Fibroblast of mammary gland (primary cell): ENCODE data around the gene METTL1.
A peak's percentile ranks its signal among the peaks of the same experiment; 100 is the strongest.
"Not testable (repeated sequence)": the region's sequence is repeated elsewhere in the genome, so short reads cannot be mapped to it uniquely, and the experiment has no call there.

Experiments used
- DNase-seq: peaks from one replicate; pipeline ENCODE4 v3.0.0-alpha.2; 2010; ENCODE audit warnings: low read depth
- H3K4me3 ChIP-seq: 2 replicates; pipeline ENCODE4 v1.5.1; 2011; ENCODE audit warnings: low read depth, mild to moderate bottlenecking, low read length, moderate library complexity; ENCODE audit not compliant: control insufficient read depth
- TF ChIP-seq, protein P1 (sequence below): conservative IDR thresholded peaks from 2 replicates; pipeline ENCODE4 v1.5.1; 2011; ENCODE audit warnings: low read depth, low read length, inconsistent platforms; ENCODE audit not compliant: control insufficient read depth, insufficient read depth

The METTL1 gene

DNA sequence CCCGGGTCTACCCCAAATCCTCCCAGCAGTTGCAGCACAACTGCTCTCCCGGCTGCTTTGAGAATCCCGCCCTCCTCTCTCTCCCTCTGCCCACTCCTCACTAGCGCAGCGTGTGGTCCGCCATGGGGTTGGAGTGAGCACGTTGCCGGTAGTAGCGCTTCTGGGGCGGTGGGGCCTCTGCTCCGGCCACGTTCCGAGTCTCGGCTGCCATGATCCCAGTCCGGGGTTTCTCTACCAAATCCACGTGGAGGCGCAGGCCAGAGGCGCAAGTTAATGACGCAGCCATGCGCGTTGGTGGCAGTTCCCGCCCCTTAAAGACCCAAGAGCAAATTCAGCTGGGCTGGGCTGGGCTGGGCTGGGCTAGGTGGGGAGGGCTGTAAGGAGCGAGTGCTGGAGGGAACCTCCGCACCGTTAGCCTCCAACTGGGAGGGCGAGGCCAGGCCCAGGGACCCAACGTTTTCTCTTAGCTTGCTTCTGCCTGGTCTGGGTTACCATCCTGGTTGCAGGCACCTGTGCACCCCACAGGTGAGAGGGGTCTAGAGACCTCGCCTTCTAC, at the start of gene METTL1:
Gene METTL1, minus strand, starts transcription at position 233 of the 556 bp plus-strand sequence. Its CDS starts 22 bp downstream, at position 211.
- H3K4me3 ChIP-seq: peak within 1 kb of the TSS; percentile 95
- peak; percentile 97 for DNase-seq
- TF ChIP-seq, protein P1, sequence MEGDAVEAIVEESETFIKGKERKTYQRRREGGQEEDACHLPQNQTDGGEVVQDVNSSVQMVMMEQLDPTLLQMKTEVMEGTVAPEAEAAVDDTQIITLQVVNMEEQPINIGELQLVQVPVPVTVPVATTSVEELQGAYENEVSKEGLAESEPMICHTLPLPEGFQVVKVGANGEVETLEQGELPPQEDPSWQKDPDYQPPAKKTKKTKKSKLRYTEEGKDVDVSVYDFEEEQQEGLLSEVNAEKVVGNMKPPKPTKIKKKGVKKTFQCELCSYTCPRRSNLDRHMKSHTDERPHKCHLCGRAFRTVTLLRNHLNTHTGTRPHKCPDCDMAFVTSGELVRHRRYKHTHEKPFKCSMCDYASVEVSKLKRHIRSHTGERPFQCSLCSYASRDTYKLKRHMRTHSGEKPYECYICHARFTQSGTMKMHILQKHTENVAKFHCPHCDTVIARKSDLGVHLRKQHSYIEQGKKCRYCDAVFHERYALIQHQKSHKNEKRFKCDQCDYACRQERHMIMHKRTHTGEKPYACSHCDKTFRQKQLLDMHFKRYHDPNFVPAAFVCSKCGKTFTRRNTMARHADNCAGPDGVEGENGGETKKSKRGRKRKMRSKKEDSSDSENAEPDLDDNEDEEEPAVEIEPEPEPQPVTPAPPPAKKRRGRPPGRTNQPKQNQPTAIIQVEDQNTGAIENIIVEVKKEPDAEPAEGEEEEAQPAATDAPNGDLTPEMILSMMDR: no peak

DNA sequence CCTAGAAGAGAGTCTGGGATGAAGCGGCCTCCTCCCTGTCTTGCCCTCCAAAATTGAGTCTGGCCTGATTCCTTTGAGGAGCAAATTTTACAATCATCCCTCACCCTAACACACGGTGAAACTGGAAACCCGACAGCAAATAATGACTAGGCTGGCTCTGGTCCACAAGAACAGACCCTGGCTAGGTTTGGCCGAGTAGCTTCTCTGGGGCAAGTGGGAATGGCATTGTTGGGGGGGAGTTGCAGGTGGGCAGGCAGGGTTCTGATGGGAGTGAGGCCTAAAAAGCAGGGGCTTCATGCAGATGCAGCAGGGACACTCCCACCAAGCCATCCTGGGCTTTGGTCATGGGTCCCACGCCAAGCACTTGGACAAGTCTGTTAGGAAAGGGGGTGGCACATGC, 49.1 kb upstream of the METTL1 start:
- DNase-seq: not testable (repeated sequence)

DNA sequence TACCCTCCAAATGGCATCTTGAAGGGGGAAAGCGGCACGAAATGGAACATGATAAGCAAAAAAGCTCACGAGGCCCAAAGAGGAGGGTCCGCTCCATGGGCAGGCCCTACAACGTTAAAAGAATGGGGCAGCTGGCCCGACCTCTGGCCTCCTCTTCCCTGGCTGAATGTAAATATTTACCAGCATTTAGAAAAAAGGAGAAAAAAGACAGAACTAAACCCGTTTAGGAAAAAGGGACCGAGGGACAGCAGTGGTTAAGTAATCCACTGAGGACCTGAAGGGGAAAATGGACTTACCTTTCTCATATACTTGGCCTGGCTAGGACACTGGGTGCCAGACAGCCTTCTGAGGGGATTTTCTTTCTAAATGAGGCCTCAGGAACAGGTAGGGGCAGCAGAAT, 48.2 kb upstream of the METTL1 start:
- not testable (repeated sequence) for DNase-seq, H3K4me3 ChIP-seq

More for the DNA sequence above, 49.1 kb upstream of the METTL1 start:
- H3K4me3 ChIP-seq: not testable (repeated sequence)

DNA sequence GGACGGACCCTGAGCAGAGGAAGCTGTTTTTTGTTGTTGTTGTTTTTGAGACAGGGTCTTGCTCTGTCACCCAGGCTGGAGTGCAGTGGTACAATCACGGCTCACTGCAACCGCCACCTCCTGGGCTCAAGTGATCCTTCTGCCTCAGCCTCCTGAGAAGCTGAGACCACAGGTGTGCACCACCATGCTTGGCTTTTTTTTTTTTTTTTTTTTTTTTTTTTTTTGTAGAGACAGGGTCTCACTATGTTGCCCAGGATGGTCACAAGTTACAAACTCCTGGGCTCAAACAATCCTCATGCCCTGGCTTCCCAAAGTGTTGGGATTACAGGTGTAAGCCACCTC, 46.1 kb upstream of the METTL1 start:
- not testable (repeated sequence) for DNase-seq, H3K4me3 ChIP-seq

DNA sequence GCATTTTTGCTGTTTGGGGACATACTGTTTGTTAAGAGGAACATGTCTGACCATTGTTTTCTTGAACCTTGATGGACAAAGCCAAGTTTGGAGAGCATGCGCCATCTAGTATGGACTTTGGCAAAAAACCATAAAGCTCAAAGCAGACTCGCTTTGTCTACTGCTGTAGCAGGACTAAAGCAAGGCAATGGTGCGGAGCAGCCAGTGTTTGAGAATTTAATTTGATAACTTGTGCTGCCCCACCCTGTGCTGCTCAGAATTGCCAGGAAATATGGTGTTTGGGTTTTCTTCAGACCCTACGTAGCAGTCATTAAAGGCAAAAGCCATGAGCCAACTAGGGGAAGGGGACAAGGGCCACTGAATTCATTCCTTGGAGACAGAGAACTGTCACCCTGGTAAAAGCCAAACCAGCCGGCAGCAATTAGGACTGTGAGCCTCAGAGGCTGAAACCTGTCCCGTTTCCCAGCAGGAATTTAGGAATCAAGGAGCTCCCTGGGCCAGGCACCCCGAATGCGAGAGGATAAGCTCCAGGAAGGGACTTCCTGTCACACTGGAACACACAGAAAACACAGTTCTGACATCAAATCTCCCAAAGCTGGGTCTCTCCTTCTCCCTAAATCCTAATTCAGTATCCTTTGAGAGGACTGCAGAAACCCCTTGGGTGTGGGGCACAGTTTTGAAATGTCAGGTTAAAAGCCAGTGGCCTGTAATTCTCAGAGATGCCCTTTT, 45.5 kb upstream of the METTL1 start:
- TF ChIP-seq, protein P1: no peak

DNA sequence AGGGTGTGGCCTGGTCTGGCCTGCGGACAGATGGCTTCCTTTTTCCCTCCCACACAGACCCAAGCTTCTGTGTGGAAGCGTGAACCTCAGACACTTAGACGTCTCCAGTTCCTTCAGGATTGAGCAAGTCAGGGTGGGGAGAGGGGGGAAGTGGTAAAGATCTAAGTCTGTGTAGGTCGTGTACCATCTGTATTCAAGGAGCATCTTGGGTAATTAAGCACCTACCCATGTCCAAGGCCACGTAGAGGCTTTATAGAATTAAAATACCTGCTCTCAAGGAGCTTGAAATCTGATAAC, 44.9 kb upstream of the METTL1 start:
- H3K4me3 ChIP-seq: no peak overlapping the region
- TF ChIP-seq, protein P1: no peak
- peak; percentile 77 for DNase-seq

More for the DNA sequence above, 45.5 kb upstream of the METTL1 start:
- no peak for DNase-seq
- H3K4me3 ChIP-seq: no peak overlapping the region

DNA sequence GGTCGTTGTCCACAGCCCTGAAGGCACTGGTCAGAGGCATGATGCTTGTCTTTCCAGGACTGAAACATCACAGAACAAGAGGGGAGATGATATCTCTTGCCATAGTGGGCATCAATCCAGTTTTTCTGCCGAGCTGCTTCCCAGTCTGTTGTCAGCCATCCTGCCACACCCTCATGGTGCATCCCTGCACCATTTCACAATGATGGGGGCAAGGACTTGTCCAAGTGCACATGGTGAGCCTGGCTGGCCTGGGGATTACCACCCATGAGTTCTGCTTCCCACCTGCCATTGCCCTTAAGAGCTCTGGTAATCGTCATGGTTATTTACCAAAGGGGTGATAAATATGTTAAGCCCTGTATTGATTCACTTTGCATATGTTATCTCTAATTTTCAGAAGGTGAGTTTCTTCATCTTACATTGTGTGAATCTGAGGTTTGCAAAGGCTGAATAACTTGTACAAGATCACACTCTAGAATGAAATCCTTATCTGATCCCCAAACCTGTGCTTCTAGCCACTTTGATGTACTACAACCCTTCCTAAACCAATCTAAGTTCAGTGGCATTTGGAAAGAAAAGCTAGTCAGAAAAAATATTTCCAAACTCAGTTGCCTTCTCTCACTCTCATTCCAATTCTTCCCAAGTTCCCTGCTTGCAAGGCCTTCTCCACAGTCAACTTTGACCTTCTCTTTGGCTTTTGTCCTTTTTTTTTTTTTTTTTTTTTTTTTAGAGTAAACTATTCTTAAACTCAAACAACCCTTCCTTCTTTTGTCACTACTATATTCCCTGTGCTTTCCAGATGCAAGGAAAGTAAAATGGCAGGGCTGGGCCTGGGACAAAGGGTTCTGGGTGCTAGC, 44.3 kb upstream of the METTL1 start:
- no peak overlapping the region for H3K4me3 ChIP-seq
- DNase-seq: no peak
- TF ChIP-seq, protein P1: no peak

DNA sequence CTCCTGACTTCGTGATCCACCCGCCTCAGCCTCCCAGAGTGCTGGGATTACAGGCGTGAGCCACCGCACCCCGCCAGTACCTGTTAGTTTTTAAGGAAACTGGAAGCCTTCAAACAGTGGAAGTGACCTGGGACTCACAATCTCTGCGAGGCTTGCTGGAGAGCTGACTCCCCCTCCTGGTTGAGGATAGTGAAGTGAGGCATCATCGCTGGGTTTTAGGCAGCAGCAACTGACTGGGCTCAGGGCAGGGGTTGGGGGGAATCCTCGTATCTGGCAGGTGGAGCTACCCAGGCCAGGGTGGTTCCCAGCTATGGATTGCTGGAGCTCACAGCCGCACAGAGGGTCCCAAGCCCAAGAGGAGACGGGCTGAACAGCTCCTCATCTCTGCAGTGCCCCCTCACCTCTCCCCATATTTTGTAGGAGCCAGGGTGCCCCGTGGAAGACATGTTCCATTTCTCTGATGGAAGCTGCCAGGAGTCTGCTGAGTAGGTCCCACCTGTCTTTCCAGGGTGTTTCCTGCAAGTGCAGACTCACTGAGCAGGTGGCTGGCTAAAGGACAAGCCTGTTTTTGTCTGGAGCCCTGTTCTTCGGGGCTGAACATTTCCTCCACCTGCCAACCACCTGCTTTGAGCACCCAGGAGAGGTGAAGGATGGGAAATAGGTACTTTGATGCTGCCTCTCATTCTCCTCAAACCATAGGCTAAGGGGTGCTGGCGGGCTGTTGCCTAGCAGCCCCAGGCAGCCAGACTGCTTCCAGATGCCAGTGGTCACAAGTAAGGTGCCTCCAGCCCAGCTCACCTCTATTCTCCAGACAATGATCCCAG, 43.5 kb upstream of the METTL1 start:
- no peak for DNase-seq
- TF ChIP-seq, protein P1: peak; percentile 12
- no peak overlapping the region for H3K4me3 ChIP-seq
